ENCODE data around the gene C5orf15.
"Not testable (repeated sequence)": the region's sequence is repeated elsewhere in the genome, so short reads cannot be mapped to it uniquely, and the experiment has no call there.

C5orf15 gene

GRCh38 chr5:133993185-133993936 lies 24.9 kb upstream of the C5orf15 start:
- DNase-seq, result no peak

GRCh38 chr5:133992429-133993155 lies 24.2 kb upstream of the C5orf15 start:
- no peak for DNase-seq

- DNase-seq, result no peak
These were observed 22.9 kb upstream of the C5orf15 start for GRCh38 chr5:133991171-133991910.

GRCh38 chr5:133990396-133990795 lies 22.0 kb upstream of the C5orf15 start:
- no peak for DNase-seq

DNA sequence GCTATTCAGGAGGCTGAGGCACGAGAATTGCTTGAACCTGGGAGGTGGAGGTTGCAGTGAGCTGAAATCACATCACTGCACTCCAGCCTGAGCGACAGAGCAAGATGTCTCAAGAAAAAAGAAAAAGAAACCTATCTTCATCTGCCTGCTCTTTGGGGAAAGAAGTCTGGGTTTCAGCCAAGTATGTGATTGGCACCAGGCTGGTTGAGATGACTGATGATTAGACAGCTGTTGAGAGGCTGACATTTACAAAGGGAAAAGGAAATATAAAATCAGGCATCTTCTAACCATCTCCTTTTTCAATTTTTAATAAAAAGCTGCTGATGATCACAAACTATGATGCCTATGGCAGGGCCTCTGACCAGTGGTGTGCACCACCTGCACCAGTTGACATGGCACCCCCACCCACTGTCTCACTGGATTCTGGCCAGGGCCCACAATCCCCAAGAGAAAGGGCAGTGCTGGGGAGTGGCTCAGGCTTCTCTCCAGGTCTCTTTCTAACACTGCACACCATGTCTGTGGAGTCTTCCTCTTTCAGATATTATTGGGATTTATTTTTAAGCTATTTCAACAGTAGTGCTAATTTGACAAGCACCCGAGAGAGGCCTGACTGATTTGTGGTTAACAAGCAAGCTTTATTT lies 17.2 kb upstream of the C5orf15 start:
- DNase-seq, result no peak

- DNase-seq, result no peak
These were observed 15.2 kb upstream of the C5orf15 start for GRCh38 chr5:133983674-133984073.

- DNase-seq, result no peak
These were observed 13.3 kb upstream of the C5orf15 start for GRCh38 chr5:133981714-133982113.

GRCh38 chr5:133980652-133981051 lies 12.2 kb upstream of the C5orf15 start:
- DNase-seq, result no peak

DNA sequence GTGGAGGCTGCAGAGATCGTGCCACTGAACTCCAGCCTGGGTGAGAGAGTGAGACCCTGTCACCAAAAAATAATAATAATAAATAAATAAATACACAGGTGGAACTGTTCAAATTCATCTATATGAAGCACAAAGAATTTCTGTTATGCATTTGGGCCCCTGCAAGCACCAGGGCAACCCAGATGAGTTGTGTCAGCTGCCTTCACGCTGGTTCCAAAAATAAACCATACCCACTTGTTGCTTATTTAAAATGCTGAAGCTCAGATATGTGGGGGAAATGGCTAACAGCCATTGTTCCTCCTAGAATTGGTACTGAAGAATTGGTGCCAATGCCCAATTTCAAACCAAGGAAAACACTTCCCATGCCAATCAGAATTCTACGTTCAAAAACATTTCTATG lies 10.5 kb upstream of the C5orf15 start:
- no peak for DNase-seq

DNA sequence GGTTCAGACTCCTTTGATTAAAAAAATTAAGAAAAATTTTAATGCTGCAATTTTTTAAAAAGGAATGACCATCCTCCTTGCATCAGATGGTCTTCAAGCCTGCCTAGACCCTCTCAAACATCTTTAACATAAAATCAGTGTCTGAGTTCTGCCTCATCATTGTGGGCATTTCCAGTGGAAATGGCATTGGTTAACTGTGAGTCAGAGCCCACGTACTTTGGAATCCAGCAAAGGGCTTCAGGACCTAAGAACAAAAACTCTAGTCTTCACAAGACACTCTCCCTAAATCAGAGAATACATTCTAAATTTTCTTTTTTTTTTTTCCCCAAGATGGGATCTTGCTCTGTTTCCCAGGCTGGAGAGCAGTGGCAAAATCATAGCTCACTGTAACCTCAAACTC lies 9.4 kb upstream of the C5orf15 start:
- DNase-seq, result no peak

- DNase-seq, result no peak
These were observed 8.8 kb upstream of the C5orf15 start for GRCh38 chr5:133977161-133977787.

GRCh38 chr5:133975546-133975945 lies 7.1 kb upstream of the C5orf15 start:
- DNase-seq, result not testable (repeated sequence)

DNA sequence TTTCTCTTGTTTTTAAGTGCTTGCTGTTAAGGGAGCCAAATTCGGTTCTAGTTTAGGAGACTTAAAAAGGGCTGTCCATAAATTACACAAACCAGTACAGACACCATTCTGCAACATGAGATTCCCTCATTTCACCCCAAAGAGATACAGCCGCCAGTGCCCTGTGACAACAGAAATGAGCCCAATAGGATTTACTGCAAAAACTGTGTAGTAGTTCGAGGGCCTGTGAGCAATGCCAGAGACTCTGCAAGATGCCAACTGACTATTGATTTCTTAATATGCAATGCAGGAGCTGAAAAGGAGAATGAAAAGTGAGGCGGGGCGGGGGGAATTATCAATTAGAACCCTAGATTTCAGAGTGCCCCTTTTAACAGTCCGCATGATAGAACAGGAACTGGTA lies 5.7 kb upstream of the C5orf15 start:
- DNase-seq, result no peak

DNA sequence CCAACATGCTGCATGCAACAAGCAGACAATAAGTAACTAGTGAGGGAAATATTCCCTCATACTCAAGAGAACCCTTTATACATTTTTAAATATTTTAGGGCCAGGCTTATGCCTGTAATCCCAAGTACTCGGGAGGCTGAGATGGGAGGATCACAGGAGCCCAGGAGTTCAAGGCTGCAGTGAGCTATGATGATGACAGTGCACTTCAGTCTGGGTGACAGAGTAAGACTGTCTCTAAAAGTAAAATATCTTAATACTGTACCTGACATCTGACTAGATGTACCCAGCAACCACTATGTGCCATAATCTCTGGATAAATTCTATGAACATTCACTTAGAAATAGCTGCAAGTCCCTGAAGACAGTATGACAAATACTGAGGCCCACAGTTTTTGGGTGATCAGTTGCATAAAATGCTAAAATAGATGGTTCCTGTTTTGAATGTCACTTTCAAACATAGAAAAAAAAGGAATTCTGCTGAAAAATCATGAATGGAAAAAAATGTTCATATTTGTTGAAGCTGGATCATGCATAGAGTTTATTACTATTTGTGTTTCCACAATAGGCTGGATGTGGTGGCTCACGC lies 2.0 kb upstream of the C5orf15 start:
- DNase-seq, result no peak

DNA sequence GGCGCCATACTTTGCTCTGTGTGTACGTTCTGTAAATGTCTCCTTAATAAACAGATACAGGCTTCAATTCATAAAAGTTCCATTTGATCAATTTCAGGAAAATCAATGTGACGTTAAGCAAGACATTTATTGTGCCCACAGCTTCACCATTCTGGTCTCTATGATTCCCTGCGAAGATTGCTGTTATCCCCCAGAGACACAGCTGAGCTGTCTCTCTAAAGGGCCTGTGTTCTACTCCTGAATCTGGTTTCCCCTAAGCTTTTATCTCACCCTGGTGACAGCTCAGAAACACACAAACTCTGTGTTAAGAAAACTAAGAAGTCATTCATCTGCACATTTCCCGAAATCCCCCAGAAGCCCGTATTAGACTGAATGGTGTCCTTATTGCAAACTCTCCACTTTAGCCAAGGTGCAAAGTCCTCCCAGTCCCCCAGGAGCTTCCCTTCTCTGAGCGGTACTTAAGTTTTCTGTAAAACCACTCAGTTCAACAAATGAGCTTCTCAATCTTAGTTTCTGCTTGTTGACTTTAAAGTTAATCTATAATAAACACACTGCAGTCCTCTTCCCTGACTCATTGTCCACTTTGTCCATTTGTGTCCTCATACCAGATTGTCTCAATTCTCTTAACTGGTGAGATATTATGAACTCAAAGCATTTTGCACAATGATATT lies 1.4 kb upstream of the C5orf15 start:
- no peak for DNase-seq

DNA sequence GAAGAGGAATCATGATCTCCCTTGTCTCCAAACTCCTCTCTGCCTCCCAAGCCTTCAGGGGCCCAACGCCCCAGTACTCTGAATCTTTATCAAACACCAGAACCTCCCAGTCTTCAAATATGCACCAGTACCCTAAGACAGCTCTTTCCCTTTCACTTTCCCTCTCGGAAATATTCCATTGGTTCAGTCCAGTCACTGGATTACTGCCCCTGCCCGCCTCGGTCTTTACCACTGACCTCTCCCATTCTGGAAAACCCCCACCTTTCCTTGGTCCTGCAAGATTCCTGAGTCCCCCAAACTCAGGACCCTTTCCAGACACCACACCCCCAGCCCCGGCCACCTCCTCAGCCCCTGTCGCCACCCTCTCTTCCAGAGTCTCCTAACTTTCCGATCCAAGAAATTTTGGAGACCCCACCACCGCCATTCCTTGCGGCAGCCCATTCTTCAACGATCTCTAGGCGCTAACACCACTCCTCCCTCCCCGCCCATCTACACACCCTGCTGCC lies 674 bp downstream of the C5orf15 start:
- no peak for DNase-seq

DNA sequence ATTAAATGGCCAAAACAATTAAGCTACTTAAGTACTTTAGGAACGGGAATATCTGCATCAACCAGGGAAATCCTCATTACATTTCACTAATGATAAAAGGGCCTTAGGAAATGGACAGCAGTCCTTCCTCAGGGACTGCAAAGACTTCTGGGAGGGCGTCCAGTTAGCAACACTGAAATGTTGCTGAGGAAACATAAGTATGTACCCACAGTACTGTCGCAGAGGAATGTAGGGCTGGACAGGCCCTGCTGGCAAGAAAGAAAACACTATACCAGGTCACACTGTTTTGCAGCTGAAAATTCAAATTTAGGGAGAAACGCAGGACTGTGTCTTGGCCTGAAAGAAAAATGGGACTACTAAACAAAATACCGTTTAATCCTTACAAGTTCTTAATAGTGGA lies 1.3 kb downstream of the C5orf15 start:
- DNase-seq, result no peak

DNA sequence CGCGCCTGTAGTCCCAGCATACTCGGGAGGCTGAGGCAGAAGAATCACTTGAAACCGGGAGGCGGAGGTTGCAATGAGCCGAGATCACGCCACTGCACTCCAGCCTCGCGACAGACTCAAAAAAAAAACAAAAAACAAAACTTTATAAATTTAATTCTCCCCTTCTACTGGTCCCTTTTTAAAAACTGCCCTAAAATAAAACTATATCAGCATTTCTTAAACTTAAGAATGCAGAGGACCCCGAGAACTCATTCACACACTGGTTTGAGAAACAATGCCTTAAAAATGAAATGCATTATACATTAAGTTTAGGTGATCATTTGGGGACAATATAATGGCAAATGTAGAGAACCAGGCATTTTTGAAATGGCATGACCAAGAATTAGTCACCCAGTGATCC lies 2.3 kb downstream of the C5orf15 start:
- no peak for DNase-seq

DNA sequence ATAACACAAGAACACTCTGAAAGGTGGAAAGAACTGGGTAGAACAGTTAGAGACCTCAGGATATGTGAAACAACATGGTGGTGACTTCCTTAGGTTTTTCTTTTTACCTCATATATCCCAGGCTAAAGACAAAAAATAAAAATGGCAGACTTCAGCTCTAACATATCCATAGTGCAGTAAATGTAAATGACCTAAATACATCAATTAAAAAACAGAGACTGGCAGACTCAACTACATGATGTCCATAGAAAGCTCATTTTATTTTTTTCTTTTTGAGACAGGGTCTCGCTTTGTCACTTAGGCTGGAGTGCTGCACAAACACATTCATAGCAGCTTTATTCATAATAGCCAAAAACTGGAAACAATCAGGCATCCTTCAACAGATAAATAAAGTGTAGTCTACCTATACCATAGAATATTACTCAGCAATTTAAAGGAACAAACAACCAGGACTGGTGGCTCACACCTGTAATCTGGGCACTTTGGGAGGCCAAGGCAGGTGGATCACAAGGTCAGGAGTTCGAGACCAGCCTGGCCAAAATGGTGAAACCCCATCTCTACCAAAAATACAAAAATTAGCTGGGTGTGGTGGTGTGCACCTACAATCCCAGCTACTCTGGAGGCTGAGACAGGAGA lies 4.8 kb downstream of the C5orf15 start:
- DNase-seq, result no peak

- no peak for DNase-seq
These were observed 5.5 kb downstream of the C5orf15 start for GRCh38 chr5:133962801-133963476.

DNA sequence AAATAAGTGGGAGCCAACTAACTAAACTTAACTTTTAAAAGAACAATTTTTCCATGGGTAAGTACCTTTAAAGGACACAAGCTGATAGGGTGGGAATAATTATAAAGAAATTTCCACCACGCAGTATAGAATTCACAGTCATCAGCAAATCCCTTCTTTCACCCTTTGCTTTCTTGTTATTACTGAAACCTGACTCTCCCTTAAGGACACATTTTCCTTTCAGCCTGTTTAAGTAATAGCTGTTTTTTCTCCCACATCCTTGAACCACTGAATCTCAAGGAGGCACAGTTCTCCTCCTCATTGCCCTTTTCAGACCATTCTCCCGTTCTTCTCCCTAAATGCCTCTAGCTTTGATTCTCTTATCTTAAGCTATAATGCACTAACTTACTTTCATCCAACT lies 6.3 kb downstream of the C5orf15 start:
- no peak for DNase-seq

All from activated CD4-positive, CD25-positive, alpha-beta regulatory T cell treated with anti-CD3 and anti-CD28 coated beads, Interleukin-2, amount 50 U/mL, for 72 hours (primary cell).